Neutrophil (primary cell): ENCODE data around the gene AS3MT.
"Not testable (repeated sequence)": the region's sequence is repeated elsewhere in the genome, so short reads cannot be mapped to it uniquely, and the experiment has no call there.

Experiments
- H3K27ac ChIP-seq: fragments of 200-600 bp; sonication (generic); 2 replicates; pipeline ENCODE4 v1.5.1; 2016; ENCODE audit warnings: mild to moderate bottlenecking, moderate library complexity
- H3K27me3 ChIP-seq: fragments of 200-600 bp; sonication (generic); 2 replicates; pipeline ENCODE4 v1.6.0; 2016; ENCODE audit warnings: mild to moderate bottlenecking
- H3K36me3 ChIP-seq: fragments of 200-600 bp; sonication (generic); 2 replicates; pipeline ENCODE4 v1.5.1; 2017
- H3K4me1 ChIP-seq, 2 experiments: fragments of 200-600 bp in 1 of 2; sonication (generic) in 1 of 2; 1 replicate in 1 of 2; 2 replicates in 1 of 2; pipeline versions ENCODE4 v1.5.1 to v1.6.1; 2013 to 2016; ENCODE audit warnings: low read depth in 1 of 2, low read length in 1 of 2, mild to moderate bottlenecking in 1 of 2, moderate library complexity in 1 of 2; ENCODE audit not compliant: control insufficient read depth in 1 of 2, insufficient read depth in 1 of 2
- H3K4me3 ChIP-seq, 2 experiments: fragments of 200-600 bp in 1 of 2; sonication (generic) in 1 of 2; 1 replicate in 1 of 2; 2 replicates in 1 of 2; pipeline ENCODE4 v1.5.1; 2013 to 2016; ENCODE audit warnings: low read depth in 1 of 2, low read length in 1 of 2, mild to moderate bottlenecking in 1 of 2, moderate library complexity in 1 of 2
- H3K9me3 ChIP-seq: fragments of 200-600 bp; sonication (generic); 2 replicates; pipeline ENCODE4 v1.5.1; 2016
- TF ChIP-seq, protein P1 (sequence below): fragments of 200-600 bp; sonication (generic); IDR thresholded peaks from 2 replicates; pipeline ENCODE4 v1.5.1; 2016; ENCODE audit warnings: antibody characterized with exemption

The AS3MT gene

DNA sequence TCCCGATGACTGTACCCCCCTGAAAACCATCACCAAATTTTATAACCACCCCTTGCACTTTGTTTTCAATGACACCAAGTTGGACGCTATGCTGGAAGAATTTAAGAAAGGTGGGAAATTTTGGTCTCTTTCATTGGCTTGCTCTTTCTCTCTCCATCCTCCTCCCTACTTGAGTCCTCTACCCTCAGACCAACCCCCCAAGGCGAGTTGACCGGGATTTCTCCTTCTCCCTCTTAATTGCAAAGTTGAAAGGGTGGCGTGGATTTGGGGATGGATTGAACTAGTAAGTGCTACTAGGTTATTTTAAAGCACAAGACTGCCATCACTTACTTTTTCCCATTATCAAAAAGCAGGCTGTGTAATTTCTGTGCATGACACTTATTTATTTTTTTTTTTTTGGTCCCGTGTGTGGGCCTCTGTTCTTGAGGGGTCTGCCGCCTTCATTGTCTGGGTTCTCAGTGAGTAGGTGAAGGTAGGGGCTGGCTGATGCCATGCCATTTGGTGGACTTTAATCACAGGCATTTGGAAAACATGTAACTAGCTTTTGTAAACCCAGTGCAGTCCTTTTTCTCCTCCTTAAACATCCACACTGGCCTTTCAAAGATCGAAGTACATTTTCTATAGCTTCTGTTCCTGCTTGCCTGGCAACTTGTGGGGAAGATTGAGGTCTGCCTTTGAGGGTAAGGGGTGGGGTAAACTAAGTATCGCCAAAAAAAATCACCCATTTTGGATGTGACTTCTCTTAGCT lies 50.9 kb downstream of the AS3MT start:
- Histone ChIP-seq H3K9me3 (no peaks in the 10 kb centered on the region), H3K36me3 (no peaks in the 10 kb centered on the region), H3K4me3 (no peak overlapping the region), H3K27ac (no peak overlapping the region), H3K27me3 (peaks cover 31% of the 10 kb centered on the region), H3K4me1 (peaks cover 35 to 37% of the 10 kb centered on the region in 2 experiments)
- TF ChIP-seq, protein P1, sequence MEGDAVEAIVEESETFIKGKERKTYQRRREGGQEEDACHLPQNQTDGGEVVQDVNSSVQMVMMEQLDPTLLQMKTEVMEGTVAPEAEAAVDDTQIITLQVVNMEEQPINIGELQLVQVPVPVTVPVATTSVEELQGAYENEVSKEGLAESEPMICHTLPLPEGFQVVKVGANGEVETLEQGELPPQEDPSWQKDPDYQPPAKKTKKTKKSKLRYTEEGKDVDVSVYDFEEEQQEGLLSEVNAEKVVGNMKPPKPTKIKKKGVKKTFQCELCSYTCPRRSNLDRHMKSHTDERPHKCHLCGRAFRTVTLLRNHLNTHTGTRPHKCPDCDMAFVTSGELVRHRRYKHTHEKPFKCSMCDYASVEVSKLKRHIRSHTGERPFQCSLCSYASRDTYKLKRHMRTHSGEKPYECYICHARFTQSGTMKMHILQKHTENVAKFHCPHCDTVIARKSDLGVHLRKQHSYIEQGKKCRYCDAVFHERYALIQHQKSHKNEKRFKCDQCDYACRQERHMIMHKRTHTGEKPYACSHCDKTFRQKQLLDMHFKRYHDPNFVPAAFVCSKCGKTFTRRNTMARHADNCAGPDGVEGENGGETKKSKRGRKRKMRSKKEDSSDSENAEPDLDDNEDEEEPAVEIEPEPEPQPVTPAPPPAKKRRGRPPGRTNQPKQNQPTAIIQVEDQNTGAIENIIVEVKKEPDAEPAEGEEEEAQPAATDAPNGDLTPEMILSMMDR: no peak

DNA sequence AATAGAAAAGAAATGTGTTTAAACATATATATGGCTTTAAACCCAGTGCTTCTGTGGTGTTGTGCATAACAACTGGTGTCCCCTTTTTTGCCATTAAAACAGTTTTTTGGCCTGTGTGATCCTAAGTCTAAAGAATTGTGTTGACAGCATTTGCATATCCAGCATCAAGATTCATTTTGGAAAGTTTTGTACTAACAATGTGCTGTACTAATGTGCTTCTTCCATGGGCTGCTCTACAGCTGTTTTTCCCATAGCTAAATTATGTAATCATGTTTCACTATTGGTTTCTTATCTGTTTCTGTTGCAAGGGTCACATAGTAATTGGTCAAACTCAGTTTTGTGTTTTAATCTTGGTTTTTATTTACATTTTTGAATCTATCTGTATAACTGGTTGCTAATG lies 54.3 kb downstream of the AS3MT start:
- TF ChIP-seq, protein P1: no peak
- H3K4me3 ChIP-seq: no peak overlapping the region
- H3K36me3 ChIP-seq: no peaks in the 10 kb centered on the region
- no peaks in the 10 kb centered on the region for H3K9me3 ChIP-seq
- H3K27ac ChIP-seq: no peak overlapping the region
- peaks cover 32 to 35% of the 10 kb centered on the region in 2 experiments for H3K4me1 ChIP-seq
- peaks cover 11% of the 10 kb centered on the region for H3K27me3 ChIP-seq

DNA sequence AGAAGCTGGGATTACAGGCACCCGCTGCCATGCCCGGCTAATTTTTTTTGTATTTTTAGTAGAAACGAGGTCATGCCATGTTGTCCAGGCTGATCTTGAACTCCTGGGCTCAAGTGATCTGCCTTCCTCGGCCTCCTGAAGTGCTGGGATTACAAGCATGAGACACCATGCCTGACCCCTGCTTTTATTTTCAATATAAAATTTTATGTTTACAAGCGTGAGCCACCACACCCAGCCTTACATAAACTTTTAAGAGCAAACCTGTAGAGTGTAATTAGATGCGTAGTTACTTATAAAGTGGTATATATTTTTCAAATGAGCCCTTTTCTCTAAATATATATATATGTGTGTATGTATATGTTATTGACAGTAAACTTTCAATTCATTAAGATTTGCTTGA lies 57.6 kb downstream of the AS3MT start:
- Histone ChIP-seq H3K36me3 (no peaks in the 10 kb centered on the region), H3K4me3 (no peak overlapping the region), H3K9me3 (no peaks in the 10 kb centered on the region), H3K4me1 (peaks cover 4 to 9% of the 10 kb centered on the region in 2 experiments), H3K27me3 (no peaks in the 10 kb centered on the region), H3K27ac (no peak overlapping the region)
- TF ChIP-seq, protein P1: no peak

DNA sequence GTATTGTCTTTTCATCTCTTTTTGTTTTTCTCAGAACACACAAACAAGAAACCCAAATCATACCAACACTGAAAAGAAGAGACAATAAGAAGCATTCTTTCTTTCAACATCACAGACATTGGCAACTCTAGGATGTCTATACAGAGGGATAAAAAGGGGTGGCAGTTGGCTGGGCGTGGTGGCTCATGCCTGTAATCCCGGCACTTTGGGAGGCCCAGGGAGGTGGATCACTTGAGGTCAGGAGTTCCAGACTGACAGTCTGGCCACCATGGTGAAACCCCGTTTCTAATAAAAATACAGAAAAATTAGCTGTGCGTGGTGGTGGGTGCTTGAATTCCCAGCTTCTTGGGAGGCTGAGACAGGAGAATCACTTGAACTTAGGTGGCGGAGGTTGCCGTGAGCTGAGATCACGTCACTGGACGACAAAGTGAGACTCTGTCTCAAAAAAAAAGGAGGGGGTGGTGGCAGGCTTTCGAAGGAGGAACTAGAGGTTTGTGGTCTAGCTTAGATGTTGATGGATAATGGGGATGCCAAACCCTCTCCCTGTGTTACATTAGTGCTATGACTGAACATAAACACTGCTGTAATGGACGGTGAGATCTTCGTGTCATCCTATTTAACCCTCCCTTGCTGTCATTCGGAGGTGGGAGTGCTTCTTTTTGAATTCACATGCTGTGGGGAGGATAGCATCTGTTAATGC lies 58.2 kb downstream of the AS3MT start:
- no peaks in the 10 kb centered on the region for H3K9me3 ChIP-seq
- no peaks in the 10 kb centered on the region for H3K27me3 ChIP-seq
- H3K4me3 ChIP-seq: peak overlapping the region in 1 of 2 experiments; percentile 3
- peaks cover 4 to 9% of the 10 kb centered on the region in 2 experiments for H3K4me1 ChIP-seq
- TF ChIP-seq, protein P1: no peak
- H3K27ac ChIP-seq: no peak overlapping the region
- no peaks in the 10 kb centered on the region for H3K36me3 ChIP-seq

DNA sequence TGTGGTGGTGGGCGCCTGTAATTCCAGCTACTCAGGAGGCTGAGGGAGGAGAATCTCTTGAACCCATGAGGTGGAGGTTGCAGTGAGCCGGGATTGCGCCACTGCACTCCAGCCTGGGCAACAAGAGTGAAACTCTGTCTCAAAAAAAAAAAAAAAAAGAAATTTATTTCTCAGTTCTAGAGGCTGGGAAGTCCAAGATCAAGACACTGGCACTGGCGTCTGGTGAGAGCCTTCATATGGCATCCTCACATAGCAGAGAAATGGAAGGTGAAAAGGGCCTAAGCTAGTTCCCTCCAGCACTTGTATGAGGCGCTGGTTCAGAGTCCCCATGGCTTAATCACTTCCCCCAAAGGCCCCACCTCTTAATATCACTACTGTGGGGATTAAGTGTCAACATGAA lies 59.2 kb downstream of the AS3MT start:
- H3K4me3 ChIP-seq, H3K9me3 ChIP-seq, H3K4me1 ChIP-seq, H3K27me3 ChIP-seq, H3K27ac ChIP-seq, H3K36me3 ChIP-seq: not testable (repeated sequence)

DNA sequence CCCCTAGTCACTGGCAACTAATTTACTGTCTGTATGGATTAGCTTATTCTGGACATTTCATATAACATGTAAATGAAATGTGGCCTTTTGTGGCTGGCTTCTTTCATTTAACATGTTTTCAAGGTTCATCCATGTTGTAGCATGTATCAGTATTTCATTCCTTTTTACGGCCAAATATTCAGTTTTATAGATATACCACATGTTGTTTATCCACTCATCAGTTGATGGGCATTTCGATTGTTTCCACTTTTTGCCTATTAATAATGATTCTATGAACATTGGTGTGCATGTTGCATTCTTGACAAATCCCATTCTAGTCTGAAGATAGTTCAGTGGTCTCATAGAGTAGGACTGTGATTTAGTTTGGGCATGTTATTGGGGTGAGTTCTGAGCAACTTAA lies 61.5 kb downstream of the AS3MT start:
- H3K4me3 ChIP-seq: no peak overlapping the region
- TF ChIP-seq, protein P1: no peak
- H3K36me3 ChIP-seq: no peaks in the 10 kb centered on the region
- H3K27ac ChIP-seq: no peak overlapping the region
- no peaks in the 10 kb centered on the region for H3K27me3 ChIP-seq
- H3K4me1 ChIP-seq: peaks cover 4 to 9% of the 10 kb centered on the region in 2 experiments
- H3K9me3 ChIP-seq: no peaks in the 10 kb centered on the region
